ENCODE measurements around the gene LTO1.

- no peak for TF ChIP-seq POLR2A (IDR thresholded peaks at IDR 0.05)
- TF ChIP-seq CTCF (IDR thresholded peaks at IDR 0.05): no peak
Measured at GRCh38 chr11:69664103-69664775, 10.9 kb downstream of the LTO1 start.

Data from body of pancreas (tissue), 4 donors.